Stimulated activated CD8-positive, alpha-beta memory T cell treated with anti-CD3 and anti-CD28 coated beads, Interleukin-15, amount 100 ng/mL, for 1 hour (primary cell): ENCODE data around the gene RPS21.

Source experiments
- DNase-seq: peaks from one replicate; pipeline ENCODE4 v3.0.0-alpha.2; 2020; ENCODE audit warnings: low read depth

RPS21 gene

GRCh38 chr20:62396367-62397239, 9.7 kb downstream of the RPS21 start:
- no peak for DNase-seq

- DNase-seq = no peak
Observed at GRCh38 chr20:62398120-62398821, 11.4 kb downstream of the RPS21 start.

GRCh38 chr20:62400021-62400420, 13.1 kb downstream of the RPS21 start:
- no peak for DNase-seq

GRCh38 chr20:62400541-62400940, 13.6 kb downstream of the RPS21 start:
- DNase-seq = no peak

- DNase-seq = no peak
Observed at GRCh38 chr20:62401331-62401779, 14.5 kb downstream of the RPS21 start.

- DNase-seq = no peak
Observed at GRCh38 chr20:62402456-62403150, 15.7 kb downstream of the RPS21 start.

- no peak for DNase-seq
Observed at GRCh38 chr20:62403331-62403730, 16.4 kb downstream of the RPS21 start.

GRCh38 chr20:62404112-62404665, 17.3 kb downstream of the RPS21 start:
- no peak for DNase-seq

GRCh38 chr20:62404761-62405107, 17.8 kb downstream of the RPS21 start:
- DNase-seq = no peak

GRCh38 chr20:62405108-62405980, 18.4 kb downstream of the RPS21 start:
- no peak for DNase-seq

- DNase-seq = no peak
Observed at GRCh38 chr20:62405981-62406513, 19.1 kb downstream of the RPS21 start.

GRCh38 chr20:62406635-62407176, 19.8 kb downstream of the RPS21 start:
- no peak for DNase-seq

- peak; percentile 74 for DNase-seq
Observed at GRCh38 chr20:62407221-62407992, 20.5 kb downstream of the RPS21 start, which contains the start of gene CABLES2. CABLES2 (minus strand) TSS chr20:62407285; CDS start chr20:62407276, 9 bp downstream.

- no peak for DNase-seq
Observed at GRCh38 chr20:62408055-62408454, 21.2 kb downstream of the RPS21 start.

GRCh38 chr20:62408640-62409039, 21.7 kb downstream of the RPS21 start:
- no peak for DNase-seq

- DNase-seq = no peak
Observed at GRCh38 chr20:62409086-62409853, 22.4 kb downstream of the RPS21 start.

- no peak for DNase-seq
Observed at GRCh38 chr20:62409931-62410745, 23.2 kb downstream of the RPS21 start.

GRCh38 chr20:62410746-62411478, 24.0 kb downstream of the RPS21 start:
- no peak for DNase-seq
